Trophoblast cell (in vitro differentiated cells and primary cell): ENCODE measurements around the gene REN.
A peak's percentile ranks its signal among the peaks of the same experiment; 100 is the strongest.

Experiments used
- DNase-seq, 2 donors: peaks; one replicate each; pipeline ENCODE4 v3.0.0-alpha.2; 2016
- H2AFZ ChIP-seq: 2 replicates; pipeline ENCODE4 v1.6.1; 2013; ENCODE audit warnings: low read length, moderate library complexity, mild to moderate bottlenecking; ENCODE audit not compliant: insufficient read depth, poor library complexity
- H2AK5ac ChIP-seq: 2 replicates; pipeline ENCODE4 v1.6.1; 2013; ENCODE audit warnings: mild to moderate bottlenecking, low read length
- H2BK120ac ChIP-seq: 2 replicates; pipeline ENCODE4 v1.6.1; 2013; ENCODE audit warnings: low read length, mild to moderate bottlenecking, moderate library complexity; ENCODE audit not compliant: insufficient read depth, poor library complexity
- H2BK12ac ChIP-seq: 2 replicates; pipeline ENCODE4 v1.6.1; 2013; ENCODE audit warnings: mild to moderate bottlenecking, low read length, moderate library complexity
- H2BK5ac ChIP-seq: 2 replicates; pipeline ENCODE4 v1.6.1; 2013; ENCODE audit warnings: low read length, low read depth, moderate library complexity, mild to moderate bottlenecking; ENCODE audit not compliant: poor library complexity
- H3K14ac ChIP-seq: 2 replicates; pipeline ENCODE4 v1.6.1; 2013; ENCODE audit warnings: mild to moderate bottlenecking, low read length
- H3K18ac ChIP-seq: 2 replicates; pipeline ENCODE4 v1.6.1; 2013; ENCODE audit warnings: mild to moderate bottlenecking, low read length
- H3K23ac ChIP-seq: 2 replicates; pipeline ENCODE4 v1.6.1; 2013; ENCODE audit warnings: low read length
- H3K27ac ChIP-seq: 2 replicates; pipeline ENCODE4 v1.5.1; 2013; ENCODE audit warnings: low read depth, mild to moderate bottlenecking, inconsistent platforms, low read length, moderate library complexity
- H3K27me3 ChIP-seq: 2 replicates; pipeline ENCODE4 v1.6.1; 2013; ENCODE audit warnings: inconsistent platforms, mild to moderate bottlenecking, low read length, moderate library complexity; ENCODE audit not compliant: insufficient read depth
- H3K36me3 ChIP-seq, 2 experiments: 1 replicate in 1 of 2; 2 replicates in 1 of 2; pipeline ENCODE4 v1.6.1; 2013; ENCODE audit warnings: low read length in 2 of 2, mild to moderate bottlenecking in 2 of 2, moderate library complexity in 1 of 2; ENCODE audit not compliant: insufficient read depth in 2 of 2, control insufficient read depth in 1 of 2
- H3K4ac ChIP-seq: 2 replicates; pipeline ENCODE4 v1.6.1; 2013; ENCODE audit warnings: low read depth, mild to moderate bottlenecking, low read length, moderate library complexity
- H3K4me1 ChIP-seq, 2 experiments: 1 replicate in 1 of 2; 2 replicates in 1 of 2; pipeline ENCODE4 v1.6.1; 2013; ENCODE audit warnings: low read length in 2 of 2, mild to moderate bottlenecking in 2 of 2, moderate library complexity in 1 of 2; ENCODE audit not compliant: insufficient read depth in 2 of 2, control insufficient read depth in 1 of 2
- H3K4me2 ChIP-seq: 2 replicates; pipeline ENCODE4 v1.6.1; 2013; ENCODE audit warnings: inconsistent platforms, mild to moderate bottlenecking, low read length, moderate library complexity
- H3K4me3 ChIP-seq: 2 replicates; pipeline ENCODE4 v1.5.1; 2013; ENCODE audit warnings: mild to moderate bottlenecking, low read depth, low read length, inconsistent platforms
- H3K79me1 ChIP-seq: one replicate; pipeline ENCODE4 v1.6.1; 2013; ENCODE audit warnings: low read length
- H3K79me2 ChIP-seq: 2 replicates; pipeline ENCODE4 v1.6.1; 2013; ENCODE audit warnings: low read length, mild to moderate bottlenecking; ENCODE audit not compliant: control insufficient read depth, insufficient read depth, poor library complexity
- H3K9ac ChIP-seq: 2 replicates; pipeline ENCODE4 v1.6.1; 2013; ENCODE audit warnings: mild to moderate bottlenecking, low read length
- H3K9me3 ChIP-seq: 2 replicates; pipeline ENCODE4 v1.6.1; 2013; ENCODE audit warnings: low read depth, mild to moderate bottlenecking, control low read depth, inconsistent platforms, low read length; ENCODE audit not compliant: insufficient read depth
- H4K12ac ChIP-seq: 2 replicates; pipeline ENCODE4 v1.6.1; 2013; ENCODE audit warnings: low read depth, mild to moderate bottlenecking, low read length, moderate library complexity
- H4K8ac ChIP-seq: 2 replicates; pipeline ENCODE4 v1.6.1; 2013; ENCODE audit warnings: low read depth, mild to moderate bottlenecking, low read length, moderate library complexity
- H4K91ac ChIP-seq: one replicate; pipeline ENCODE4 v1.6.1; 2013; ENCODE audit warnings: low read depth, mild to moderate bottlenecking, low read length, moderate library complexity
- WGBS: extraction: QIAGEN DNeasy Blood & Tissue Kit; methylation state at CpG from one replicate; pipeline ENCODE4 v1.1.7; 2013; ENCODE audit warnings: missing lambda C conversion rate; ENCODE audit not compliant: insufficient read length, insufficient coverage; ENCODE audit errors: extremely low coverage; 5-methylcytosine and 5-hydroxymethylcytosine counted together

Gene REN

DNA sequence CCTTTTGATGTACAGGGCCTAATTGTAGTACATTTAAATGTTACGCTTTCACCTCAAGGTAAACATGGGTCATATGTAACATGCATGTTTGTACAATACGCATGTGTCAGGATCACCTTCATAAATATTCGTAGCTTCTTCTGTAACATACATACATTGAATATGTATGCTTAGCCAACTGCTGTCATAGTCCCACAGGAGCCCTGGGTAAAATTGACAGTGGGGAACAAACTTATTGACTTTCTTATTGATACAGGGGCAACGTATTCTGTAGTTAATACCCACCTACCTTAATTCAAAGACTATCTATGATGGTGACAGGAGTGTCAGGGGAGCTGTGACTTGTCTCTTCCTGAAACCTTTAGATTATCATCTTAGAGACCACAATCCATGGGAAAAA, 3.7 kb upstream of the REN start:
- H4K8ac ChIP-seq, result no peak overlapping the region
- H2BK5ac ChIP-seq, result no peak overlapping the region
- no peak overlapping the region for H2BK12ac ChIP-seq
- peaks cover 2 to 7% of the 10 kb centered on the region in 2 experiments for H3K4me1 ChIP-seq
- no peaks in the 10 kb centered on the region for H3K79me2 ChIP-seq
- no peak overlapping the region for H4K91ac ChIP-seq
- no peak overlapping the region for H3K4ac ChIP-seq
- no peak overlapping the region for H2AK5ac ChIP-seq
- H3K9me3 ChIP-seq, result peaks cover 4% of the 10 kb centered on the region
- H2BK120ac ChIP-seq, result no peak overlapping the region
- H3K9ac ChIP-seq, result no peak overlapping the region
- no peak overlapping the region for H3K14ac ChIP-seq
- no peak overlapping the region for H3K4me3 ChIP-seq
- H3K27ac ChIP-seq, result no peak overlapping the region
- no peak overlapping the region for H3K4me2 ChIP-seq
- H3K79me1 ChIP-seq, result no peaks in the 10 kb centered on the region
- H4K12ac ChIP-seq, result no peak overlapping the region
- no peaks in the 10 kb centered on the region for H3K27me3 ChIP-seq
- H3K36me3 ChIP-seq, result no peaks in the 10 kb centered on the region
- WGBS, result no CpG with 5 or more reads among the region's 4 CpGs
- H3K23ac ChIP-seq, result no peak overlapping the region
- no peak overlapping the region for H3K18ac ChIP-seq
- no peak for DNase-seq
- no peak overlapping the region for H2AFZ ChIP-seq

DNA sequence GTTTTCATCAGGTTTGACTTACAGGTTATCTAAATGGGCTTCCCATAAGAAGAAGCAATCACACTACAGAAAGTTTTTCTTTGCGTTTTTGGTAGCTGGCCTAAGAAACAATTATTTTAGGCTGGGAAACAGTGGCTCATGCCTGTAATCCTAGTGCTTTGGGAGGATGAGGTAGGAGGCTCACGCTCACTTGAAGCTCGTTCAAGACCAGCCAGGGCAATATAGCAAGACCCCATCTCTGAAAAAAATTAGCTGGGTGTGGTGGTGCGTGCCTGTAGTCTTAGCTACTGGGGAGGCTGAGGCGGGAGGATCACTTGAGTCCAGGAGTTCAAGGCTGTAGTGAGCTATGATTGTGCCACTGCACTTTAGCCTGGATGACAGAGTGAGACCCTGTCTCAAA, 1.6 kb upstream of the REN start:
- H3K36me3 ChIP-seq, result no peaks in the 10 kb centered on the region
- no peak overlapping the region for H4K8ac ChIP-seq
- H3K4ac ChIP-seq, result no peak overlapping the region
- peaks cover 4% of the 10 kb centered on the region for H3K9me3 ChIP-seq
- no peak overlapping the region for H2BK12ac ChIP-seq
- H3K23ac ChIP-seq, result no peak overlapping the region
- no peak overlapping the region for H3K4me3 ChIP-seq
- no peaks in the 10 kb centered on the region for H3K79me1 ChIP-seq
- peaks cover 2 to 7% of the 10 kb centered on the region in 2 experiments for H3K4me1 ChIP-seq
- H3K27ac ChIP-seq, result no peak overlapping the region
- H3K4me2 ChIP-seq, result no peak overlapping the region
- H4K12ac ChIP-seq, result no peak overlapping the region
- DNase-seq, result no peak
- no peak overlapping the region for H2AFZ ChIP-seq
- H3K18ac ChIP-seq, result no peak overlapping the region
- no peak overlapping the region for H2BK5ac ChIP-seq
- no CpG with 5 or more reads among the region's 5 CpGs for WGBS
- H3K14ac ChIP-seq, result no peak overlapping the region
- no peak overlapping the region for H3K9ac ChIP-seq
- no peaks in the 10 kb centered on the region for H3K27me3 ChIP-seq
- no peak overlapping the region for H4K91ac ChIP-seq
- H3K79me2 ChIP-seq, result no peaks in the 10 kb centered on the region
- no peak overlapping the region for H2BK120ac ChIP-seq
- H2AK5ac ChIP-seq, result no peak overlapping the region

DNA sequence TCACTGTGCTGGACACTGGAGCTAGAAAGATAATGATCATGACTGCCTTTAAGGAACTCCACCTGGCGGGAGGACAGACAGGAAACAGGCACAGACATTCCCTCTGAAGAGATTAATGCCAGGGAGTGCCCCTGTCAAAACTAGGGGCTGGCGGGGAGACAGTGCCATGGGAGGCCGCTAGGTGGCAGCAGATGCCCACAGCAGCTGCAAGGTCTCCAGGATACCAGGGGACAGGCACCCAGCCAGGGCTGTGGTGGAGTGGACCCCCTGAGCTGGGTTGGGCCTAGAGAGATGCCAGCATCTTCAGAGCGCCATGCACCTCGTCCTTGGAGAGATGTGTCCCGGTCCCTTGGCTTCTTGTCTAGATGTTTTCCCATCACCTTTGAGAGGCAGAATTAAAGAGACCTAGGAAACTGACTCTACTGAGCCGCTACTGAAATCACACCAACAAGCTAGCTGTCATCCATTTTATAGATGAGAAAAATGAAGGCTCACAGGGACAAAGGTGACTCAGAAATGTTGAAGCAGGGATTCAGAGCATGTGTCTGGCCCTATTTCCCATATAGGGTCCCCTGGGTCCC, 3.6 kb downstream of the REN start:
- DNase-seq, result peak; percentile 85 to 89
- H3K4me1 ChIP-seq, result no peaks in the 10 kb centered on the region
- H3K27me3 ChIP-seq, result no peaks in the 10 kb centered on the region
- no peak overlapping the region for H3K4me2 ChIP-seq
- H2BK12ac ChIP-seq, result no peak overlapping the region
- H3K36me3 ChIP-seq, result no peaks in the 10 kb centered on the region
- no peak overlapping the region for H3K14ac ChIP-seq
- no peak overlapping the region for H4K91ac ChIP-seq
- H3K4ac ChIP-seq, result no peak overlapping the region
- H2AFZ ChIP-seq, result no peak overlapping the region
- no peak overlapping the region for H2BK5ac ChIP-seq
- no peaks in the 10 kb centered on the region for H3K79me2 ChIP-seq
- H3K79me1 ChIP-seq, result no peaks in the 10 kb centered on the region
- no peak overlapping the region for H3K4me3 ChIP-seq
- no peak overlapping the region for H3K23ac ChIP-seq
- peaks cover 2% of the 10 kb centered on the region for H3K9me3 ChIP-seq
- no peak overlapping the region for H2AK5ac ChIP-seq
- no peak overlapping the region for H3K18ac ChIP-seq
- WGBS, result no CpG with 5 or more reads among the region's 7 CpGs
- H3K27ac ChIP-seq, result no peak overlapping the region
- H4K8ac ChIP-seq, result no peak overlapping the region
- H3K9ac ChIP-seq, result no peak overlapping the region
- no peak overlapping the region for H2BK120ac ChIP-seq
- no peak overlapping the region for H4K12ac ChIP-seq

DNA sequence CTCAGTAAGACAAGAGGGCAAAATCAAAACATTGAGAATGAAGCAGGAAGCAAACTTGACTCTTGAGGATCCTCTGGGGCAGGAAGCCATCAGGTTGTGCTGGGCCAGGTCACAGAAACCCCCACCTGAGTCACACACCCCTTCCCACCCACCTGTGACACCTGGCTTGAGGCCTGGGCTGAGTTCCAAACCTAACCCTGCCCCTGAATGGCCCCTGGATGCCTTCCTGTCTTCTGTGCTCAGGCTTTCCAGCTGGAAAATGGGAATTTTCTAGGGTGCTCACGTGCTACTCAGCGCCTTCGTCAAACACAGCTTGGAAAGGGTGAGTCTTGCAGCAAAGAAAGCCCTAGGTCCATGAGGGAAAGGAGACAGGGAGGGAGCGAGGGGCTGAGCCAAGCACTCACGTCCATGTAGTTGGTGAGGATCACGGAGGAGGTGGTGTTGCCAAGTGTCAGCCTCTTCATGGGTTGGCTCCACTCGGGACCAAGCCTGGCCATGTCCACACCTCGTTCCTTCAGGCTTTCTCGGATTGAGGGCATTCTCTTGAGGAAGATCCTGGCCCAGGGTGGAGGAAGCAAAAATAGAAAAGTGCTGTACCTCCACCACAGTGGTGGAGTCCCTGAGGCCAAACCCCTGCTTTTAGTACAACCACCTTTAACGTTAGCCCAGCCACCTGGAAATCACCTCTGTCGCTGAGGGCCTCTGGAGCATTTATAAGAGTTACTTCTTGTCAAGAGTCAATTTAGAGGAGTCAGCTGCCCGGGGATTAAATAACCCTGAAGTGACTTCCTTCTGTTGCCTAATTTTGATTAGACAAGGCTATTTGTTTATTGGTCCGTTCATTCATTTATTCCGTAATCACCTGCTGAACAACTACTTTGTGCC, 4.3 kb downstream of the REN start:
- Histone ChIP-seq H3K4me1 (no peaks in the 10 kb centered on the region), H3K36me3 (no peaks in the 10 kb centered on the region), H4K8ac (no peak overlapping the region), H3K27ac (no peak overlapping the region), H2BK5ac (no peak overlapping the region), H3K4ac (no peak overlapping the region), H3K9ac (no peak overlapping the region), H2AK5ac (no peak overlapping the region), H3K18ac (no peak overlapping the region), H3K9me3 (peaks cover 2% of the 10 kb centered on the region), H3K79me2 (no peaks in the 10 kb centered on the region), H2AFZ (no peak overlapping the region), H3K27me3 (no peaks in the 10 kb centered on the region), H2BK120ac (no peak overlapping the region), H3K23ac (no peak overlapping the region), H3K4me3 (no peak overlapping the region), H3K79me1 (no peaks in the 10 kb centered on the region), H2BK12ac (peak overlapping the region; percentile 10), H3K4me2 (no peak overlapping the region), H4K12ac (no peak overlapping the region), H4K91ac (no peak overlapping the region), H3K14ac (no peak overlapping the region)
- WGBS, result no CpG with 5 or more reads among the region's 14 CpGs
- DNase-seq, result no peak
